Stimulated activated CD4-positive, alpha-beta T cell treated with anti-CD3 and anti-CD28 coated beads, Interleukin-4, amount 100 ng/mL, for 24 hours (primary cell): Measurements from ENCODE around the gene FAM193A.
"Not testable (repeated sequence)": the region's sequence is repeated elsewhere in the genome, so short reads cannot be mapped to it uniquely, and the experiment has no call there.

ENCODE experiments used
- DNase-seq: peaks from one replicate; pipeline ENCODE4 v3.0.0-alpha.2; 2020

The FAM193A gene, protein sequence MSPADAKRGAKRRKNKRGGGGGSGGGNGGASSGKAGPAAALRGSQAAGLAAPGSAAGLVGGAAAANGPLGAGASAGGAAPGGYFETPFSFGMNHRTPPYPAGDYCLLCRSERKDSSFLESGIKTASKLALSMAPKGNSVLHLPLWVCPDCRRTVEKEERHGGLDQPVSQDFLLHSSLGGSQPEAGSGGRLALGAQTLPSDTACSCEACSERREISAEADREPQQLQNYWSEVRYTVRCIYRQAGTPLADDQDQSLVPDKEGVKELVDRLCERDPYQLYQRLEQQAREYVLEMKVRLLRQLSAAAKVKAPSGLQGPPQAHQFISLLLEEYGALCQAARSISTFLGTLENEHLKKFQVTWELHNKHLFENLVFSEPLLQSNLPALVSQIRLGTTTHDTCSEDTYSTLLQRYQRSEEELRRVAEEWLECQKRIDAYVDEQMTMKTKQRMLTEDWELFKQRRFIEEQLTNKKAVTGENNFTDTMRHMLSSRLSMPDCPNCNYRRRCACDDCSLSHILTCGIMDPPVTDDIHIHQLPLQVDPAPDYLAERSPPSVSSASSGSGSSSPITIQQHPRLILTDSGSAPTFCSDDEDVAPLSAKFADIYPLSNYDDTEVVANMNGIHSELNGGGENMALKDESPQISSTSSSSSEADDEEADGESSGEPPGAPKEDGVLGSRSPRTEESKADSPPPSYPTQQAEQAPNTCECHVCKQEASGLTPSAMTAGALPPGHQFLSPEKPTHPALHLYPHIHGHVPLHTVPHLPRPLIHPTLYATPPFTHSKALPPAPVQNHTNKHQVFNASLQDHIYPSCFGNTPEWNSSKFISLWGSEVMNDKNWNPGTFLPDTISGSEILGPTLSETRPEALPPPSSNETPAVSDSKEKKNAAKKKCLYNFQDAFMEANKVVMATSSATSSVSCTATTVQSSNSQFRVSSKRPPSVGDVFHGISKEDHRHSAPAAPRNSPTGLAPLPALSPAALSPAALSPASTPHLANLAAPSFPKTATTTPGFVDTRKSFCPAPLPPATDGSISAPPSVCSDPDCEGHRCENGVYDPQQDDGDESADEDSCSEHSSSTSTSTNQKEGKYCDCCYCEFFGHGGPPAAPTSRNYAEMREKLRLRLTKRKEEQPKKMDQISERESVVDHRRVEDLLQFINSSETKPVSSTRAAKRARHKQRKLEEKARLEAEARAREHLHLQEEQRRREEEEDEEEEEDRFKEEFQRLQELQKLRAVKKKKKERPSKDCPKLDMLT (N-terminal part only)

DNA sequence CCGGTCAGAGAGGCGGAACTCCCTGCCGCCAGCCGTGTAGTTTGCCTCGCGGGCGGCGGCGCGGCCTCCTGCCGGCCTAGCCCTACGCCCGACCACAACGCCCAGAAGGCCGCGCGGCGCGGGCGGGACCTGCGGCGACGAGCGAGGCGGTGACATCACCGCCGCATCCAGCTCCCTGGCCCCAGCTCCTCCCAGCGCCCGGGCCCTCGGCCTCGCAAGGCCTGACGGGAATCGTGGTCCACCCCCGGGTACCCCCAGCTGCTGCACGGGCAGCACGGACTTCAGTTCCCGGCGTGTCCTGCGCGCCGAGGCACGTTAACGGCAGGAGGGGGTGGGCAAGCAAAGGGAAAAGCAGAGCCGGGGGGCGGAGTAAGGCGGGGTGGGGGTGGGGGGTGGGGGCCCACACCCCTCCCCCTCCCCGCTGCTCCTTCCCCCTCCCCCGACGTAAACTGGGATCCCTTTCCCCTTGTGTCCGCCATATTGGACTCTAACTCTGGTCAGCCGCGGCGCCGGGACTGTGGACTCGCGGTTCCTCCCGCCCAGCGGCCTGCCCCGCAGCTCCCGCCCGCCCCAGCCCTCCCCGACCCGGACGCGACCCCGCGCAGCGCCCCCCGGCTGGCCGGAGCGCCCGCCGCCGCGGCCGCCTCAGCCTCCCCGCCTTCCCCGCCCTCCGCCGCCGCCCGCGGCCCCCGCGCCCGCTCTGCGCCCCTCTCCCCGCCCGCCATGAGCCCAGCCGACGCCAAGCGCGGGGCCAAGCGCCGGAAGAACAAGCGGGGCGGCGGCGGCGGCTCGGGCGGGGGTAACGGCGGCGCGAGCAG, at the start of gene FAM193A:
TSS of gene FAM193A (plus strand) at position 455 of the 818 bp plus-strand sequence. CDS start at position 724, 269 bp downstream.
- DNase-seq, result peak; percentile 99

- DNase-seq, result no peak
These were observed 49.5 kb upstream of the FAM193A start for GRCh38 chr4:2486981-2487380.

DNA sequence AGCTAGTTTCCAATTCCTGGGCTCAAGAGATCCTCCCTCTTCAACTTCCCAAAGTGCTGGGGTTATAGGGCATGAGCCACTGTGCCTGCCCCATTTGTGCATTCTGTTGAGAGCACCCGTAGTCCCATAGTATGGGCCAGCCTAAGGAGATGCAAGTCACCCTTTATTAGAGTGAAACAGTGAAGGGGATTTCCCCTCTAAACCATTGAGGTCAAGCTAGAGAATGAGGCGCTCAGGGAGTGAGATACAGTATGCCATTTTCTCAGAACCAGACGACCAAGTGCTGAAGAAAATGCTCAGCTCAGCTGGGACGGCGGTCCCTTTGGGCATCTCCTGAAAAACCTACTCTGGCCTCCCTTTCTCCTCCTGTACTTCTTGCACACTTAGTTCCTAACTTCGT, 48.8 kb upstream of the FAM193A start:
- DNase-seq, result no peak

DNA sequence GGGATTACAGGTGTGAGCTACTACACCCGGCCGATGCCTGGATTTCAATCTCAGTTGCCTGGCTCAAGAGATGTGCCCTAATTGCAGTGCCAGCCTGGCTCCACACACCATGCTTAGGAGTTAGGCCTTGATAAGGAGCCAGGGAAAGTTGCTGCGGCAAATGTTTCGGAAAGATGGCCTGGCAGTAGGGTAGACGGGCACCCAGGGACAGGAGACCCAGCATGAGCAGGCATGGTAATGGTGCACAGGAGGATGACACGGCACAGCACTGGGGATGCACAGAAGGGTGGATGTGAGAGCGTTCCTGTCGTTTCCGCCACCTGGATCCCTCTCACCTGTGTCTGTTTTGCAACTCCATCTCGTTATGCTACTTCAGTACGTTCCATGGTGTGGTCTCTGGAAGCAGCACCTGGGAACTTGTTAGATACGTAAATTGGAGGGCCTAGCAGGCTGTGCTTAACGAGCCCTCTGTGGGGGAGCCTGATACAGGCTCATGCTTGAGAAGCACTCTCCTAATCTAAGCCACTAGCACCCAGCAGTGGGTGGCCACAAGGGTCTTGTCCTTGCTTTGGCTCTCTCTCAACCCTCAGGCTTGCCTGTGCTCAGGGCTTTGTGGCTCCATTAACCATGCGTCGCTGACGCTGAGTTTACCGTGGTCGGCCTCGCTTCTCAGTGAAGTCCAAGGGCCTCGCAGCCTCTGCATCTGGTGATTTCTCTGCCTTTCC, 47.2 kb upstream of the FAM193A start:
- DNase-seq, result no peak

DNA sequence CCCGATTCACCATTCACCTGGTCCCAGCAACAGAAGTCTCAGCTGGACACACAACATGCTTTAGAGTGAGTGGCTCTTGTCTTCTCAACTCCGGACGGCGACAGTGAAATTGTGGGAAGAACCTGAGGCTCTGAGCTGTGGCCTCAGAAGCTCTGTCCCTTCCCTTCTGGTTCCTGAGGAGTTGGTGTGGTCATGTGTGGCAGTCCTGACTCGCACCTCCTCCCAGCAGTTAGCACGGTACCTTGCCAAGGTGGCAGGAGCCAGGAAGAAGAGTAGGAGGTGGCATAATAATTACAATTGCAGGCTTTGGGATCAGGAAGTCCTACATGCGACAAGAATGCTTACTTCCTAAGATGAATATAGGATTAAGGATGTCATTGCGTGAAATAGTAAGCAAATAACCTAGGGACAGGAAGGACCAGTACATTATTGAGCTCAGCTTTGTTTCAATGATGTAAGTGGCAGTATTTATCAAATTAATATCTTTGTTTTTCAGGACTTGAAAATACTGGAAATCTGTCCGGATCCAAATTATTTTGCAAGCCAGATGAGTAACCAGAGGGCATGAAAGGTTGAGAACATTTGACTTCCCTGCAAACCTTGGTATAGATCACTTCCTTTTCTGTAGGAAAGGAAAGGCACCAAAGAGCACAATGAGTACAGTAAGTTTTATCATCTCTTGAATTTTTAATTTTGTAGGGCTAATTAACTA, 46.5 kb upstream of the FAM193A start:
- no peak for DNase-seq

DNA sequence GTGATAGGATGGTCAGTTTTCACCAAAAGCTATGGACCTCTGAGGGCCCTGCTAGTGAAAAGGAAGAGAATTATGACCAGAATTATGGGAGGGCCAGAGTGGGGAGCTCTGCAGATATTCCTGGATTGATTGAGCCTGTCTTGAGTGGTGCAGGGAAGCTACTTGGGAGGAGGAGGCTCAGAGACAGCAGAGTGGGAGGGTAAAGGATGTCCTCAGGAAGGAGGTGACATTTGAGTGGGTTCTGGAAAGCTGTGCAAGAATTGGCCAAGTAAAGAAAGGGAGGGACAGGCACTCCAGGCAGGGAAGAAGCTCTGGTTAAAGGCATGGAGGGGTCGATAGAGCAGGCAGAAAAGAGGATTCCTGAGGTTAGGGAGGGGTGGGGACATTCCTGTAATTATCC, 43.5 kb upstream of the FAM193A start:
- no peak for DNase-seq

DNA sequence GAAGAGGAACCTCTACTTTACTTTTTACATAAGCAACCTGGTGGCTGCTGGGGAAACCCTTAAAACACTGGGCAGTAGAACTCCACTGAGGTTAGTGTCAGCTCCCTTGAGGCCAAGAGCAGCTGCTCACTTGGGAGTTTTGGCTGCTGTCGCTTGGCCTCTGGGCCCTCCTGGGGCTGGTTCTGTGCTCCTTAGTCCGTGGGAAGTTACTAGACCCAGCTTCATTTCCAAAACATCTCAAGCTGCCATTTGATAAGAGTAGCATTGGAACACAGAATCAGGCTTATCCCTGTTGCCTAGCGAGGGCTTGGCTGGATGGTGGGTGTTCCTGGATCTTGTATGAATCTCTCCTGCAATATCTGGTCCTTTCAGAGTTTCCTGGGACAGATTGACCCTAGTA, 41.5 kb upstream of the FAM193A start:
- DNase-seq, result no peak

DNA sequence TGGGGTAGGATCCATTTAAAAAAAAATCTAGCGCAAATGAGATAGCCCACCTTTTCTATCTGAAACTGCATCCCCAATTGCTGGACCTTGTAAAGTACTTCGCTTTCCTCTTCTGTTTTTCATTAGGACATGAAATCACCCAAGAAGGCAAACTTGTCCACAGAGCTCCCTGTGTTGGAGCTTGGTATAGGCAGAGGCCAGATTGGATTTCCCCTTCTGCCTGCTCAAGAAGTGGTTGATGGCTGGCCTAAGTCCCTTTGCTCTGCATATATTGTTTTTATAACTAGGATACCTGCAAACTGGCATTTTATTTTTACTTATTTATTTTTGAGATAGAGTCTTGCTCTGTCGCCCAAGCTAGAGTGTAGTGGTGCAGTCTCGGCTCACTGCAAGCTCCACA, 39.1 kb upstream of the FAM193A start:
- DNase-seq, result no peak

- no peak for DNase-seq
These were observed 38.5 kb upstream of the FAM193A start for GRCh38 chr4:2497931-2498330.

- no peak for DNase-seq
These were observed 35.9 kb upstream of the FAM193A start for GRCh38 chr4:2500547-2500946.

DNA sequence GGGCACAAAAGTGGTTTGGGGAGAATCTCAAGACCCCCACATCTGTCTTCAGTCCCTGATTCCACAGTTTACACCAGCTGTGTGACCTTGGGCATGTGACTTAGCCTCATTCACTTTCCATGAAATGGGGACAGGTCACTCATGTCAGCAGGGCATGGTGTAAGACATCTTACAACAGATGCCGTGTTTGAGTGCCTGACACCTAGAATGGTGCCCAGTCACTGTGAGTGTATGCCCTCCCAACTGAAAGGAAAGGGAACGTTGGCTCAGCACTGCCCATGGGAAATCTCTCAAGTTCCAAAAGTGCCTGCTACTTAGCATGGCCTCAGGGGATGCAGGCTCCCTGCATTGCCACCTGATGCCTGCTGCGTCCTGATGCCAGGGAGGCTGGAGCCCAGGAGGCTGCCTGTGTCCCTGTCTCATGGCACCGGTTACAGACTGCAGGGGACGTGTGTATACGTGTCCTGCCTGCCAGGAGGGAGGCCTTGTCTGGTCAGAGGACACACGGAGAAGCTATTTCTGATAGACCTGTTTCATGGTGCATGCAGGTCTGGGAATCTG, 35.3 kb upstream of the FAM193A start:
- DNase-seq, result no peak

DNA sequence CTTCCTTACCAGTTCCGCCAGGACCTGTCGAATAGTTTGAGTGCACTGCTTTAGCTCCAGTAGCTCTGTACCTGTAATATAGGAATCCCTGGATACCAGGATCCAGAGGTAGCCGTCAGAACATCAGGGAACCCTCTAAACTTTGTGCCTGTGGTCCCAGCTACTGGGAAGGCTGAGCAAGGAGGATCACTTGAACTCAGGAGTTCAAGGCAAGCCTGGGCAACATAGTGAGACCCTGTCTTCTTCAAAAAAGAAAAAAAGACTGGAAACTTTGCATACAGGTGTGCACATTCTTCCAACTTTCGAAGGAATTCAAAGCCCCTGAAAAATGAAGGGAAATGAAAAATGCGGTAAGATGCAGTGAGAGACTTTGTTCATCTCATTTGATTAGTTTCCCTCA, 32.6 kb upstream of the FAM193A start:
- DNase-seq, result no peak

DNA sequence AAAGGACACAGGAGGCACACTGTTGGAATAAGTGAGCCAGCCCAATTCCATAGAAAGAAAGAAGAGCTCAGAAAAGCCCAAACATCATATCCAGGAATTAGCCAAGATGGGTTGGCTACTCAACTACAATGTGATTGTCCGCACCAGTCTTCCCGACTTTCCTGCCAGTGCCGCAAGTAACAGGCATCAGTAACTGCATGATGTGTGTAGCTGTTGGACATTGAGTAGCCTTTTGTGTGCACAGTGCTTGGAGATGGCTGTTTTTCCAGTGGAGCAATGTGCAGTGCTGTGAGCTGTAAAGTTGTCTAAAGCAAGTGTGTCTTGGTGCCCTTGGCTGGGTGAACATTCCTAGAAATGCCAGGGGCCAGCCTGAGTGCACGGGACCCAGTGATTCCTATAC, 29.2 kb upstream of the FAM193A start:
- no peak for DNase-seq

DNA sequence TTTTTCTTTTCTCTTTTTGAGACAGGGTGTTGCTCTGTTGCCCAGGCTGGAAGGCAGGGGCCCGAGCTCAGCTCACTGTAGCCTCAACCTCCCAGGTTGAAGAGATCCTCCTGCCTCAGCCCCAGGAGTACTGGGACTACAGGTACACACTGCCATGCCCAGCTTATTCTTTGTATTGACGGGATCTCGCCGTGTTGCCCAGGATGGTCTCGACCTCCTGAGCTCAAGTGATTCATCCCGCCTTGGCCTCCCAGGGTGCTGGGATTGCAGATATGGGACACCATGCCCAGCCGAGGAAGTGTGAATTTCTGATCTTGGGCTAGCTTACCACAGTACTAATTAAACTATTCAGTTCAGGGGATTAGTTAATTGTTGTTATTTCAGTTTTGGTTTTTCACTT, 28.6 kb upstream of the FAM193A start:
- no peak for DNase-seq

- no peak for DNase-seq
These were observed 25.8 kb upstream of the FAM193A start for GRCh38 chr4:2510351-2511259.

DNA sequence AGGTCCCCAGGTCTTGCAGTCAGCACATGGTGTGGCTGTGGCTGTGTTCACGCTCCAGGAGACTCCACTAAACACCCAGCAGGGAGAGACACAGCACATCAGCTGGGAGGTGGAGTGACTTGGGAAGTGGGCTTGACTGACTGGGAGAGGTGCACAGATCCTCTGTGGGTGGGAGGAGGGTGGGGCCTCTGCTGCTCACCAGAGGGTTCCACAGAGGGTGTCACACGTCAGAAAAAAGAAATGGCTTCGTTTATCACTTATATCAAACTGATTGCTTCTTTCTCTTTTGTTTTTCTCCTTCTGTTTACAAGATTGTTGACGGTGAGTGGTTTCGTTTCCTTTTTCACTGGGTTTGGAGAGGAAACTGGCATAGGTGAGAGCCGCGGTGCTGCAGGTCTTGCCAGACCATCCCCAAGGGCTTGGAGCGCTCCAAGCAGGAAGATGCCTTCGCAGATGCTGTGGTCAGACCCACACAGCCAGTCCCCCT, 24.8 kb upstream of the FAM193A start:
- no peak for DNase-seq

DNA sequence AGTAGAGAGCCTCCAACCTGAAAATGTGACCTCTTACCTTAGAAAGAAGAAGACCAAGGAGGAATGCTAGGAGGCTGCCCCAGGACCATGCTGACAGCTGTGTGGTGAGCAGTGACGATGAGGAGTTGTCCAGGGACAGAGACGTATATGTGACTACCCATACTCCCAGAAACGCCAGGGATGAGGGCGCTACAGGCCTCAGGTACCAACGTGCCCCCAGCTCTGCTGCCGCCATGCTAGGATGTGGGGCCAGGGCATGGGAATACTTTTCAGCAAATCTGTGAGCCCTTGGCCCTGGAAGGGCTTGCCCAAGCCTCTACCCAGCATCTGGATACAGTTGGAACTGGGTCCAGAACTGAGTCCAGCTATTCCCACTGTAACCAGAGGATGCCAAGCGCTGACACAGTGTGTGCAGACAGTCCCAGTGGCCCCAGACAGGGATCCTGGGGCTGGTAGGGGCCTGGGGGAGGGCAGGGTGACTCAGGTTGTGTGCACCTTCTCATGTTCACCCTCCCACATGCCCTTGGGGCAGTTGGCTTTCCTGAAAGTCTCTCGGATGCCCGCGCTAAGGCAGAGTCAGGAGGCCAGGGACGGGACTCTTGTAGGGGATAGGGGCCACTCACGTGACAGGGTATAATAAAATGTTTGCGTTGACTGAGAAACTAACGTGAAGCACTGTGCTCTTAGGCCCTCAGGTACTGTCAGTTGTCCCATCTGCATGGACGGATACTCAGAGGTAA, 23.9 kb upstream of the FAM193A start:
- no peak for DNase-seq

- DNase-seq, result not testable (repeated sequence)
These were observed 22.3 kb upstream of the FAM193A start for GRCh38 chr4:2514193-2514592.

DNA sequence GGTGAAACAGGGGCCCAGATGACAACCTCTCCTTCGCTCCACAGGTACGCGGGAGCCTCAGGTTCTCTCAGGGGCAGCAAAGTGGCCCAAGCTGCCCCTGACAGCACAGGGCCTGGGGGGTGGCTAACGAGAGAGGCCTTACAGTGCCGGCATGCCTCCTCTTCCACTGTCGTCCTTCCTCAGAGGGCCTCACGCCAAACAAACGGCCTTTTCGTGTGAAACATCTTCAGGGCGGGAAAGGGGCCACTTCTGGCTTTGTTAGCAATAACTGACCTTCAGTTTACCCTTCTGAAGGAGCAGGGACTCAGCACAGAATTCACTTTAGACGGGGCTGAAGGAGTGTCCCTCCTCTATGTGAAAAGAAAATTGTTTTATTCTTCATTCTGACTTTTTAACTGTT, 21.5 kb upstream of the FAM193A start:
- DNase-seq, result not testable (repeated sequence)
